K562 (cell line): ENCODE data around the gene ADPRHL1. TPM values are rescaled to one million over a fixed set of nuclear protein-coding genes. Genes with fewer than 3 reads are reported as not detected.

Source experiments
- ATAC-seq: fragments of 200-7000 bp; cut with Tn5 transposase; 3 replicates; pipeline ENCODE4 v1.9.1; 2020; ENCODE audit warnings: moderate library complexity
- BruUV-seq: library from RNA; stranded (reverse); fragments of 400-500 nt; replicated peaks from 2 replicates; lab custom pipeline; 2021; lab: Mats Ljungman, UMichigan
- CTCF ChIA-PET: fragments of 300-600 bp; formaldehyde crosslinking; extraction: SDS; loops from one replicate; lab custom pipeline; 2021; ENCODE audit warnings: low intra/inter-chr PET ratio; lab: Yijun Ruan, JAX
- POLR2A ChIA-PET: fragments of 300-600, 350-650 bp; sonication (Branson Sonifier 250); formaldehyde crosslinking; extraction: SDS; loops from one replicate; lab custom pipeline; 2021; ENCODE audit warnings: antibody characterized with exemption, inconsistent platforms; lab: Yijun Ruan, JAX
- DNase-seq, 4 experiments: peaks; one replicate each; pipeline versions ENCODE4 v3.0.0 to v3.0.0-alpha.2; 2011 to 2018; ENCODE audit warnings: low spot score in 3 of 4, mixed read lengths in 3 of 4; ENCODE audit errors: extremely low read depth in 1 of 4
- FAIRE-seq: peaks from 2 replicates; lab custom pipeline; 2011; peaks lifted over from hg19 to GRCh38; lab: Jason Lieb, UNC
- H2AFZ ChIP-seq: 2 replicates; pipeline ENCODE4 v1.6.0; 2011; ENCODE audit warnings: low read depth, low read length, control low read depth, inconsistent platforms
- H3K27ac ChIP-seq: fragments of 200-600 bp; 3 replicates; pipeline ENCODE4 v1.8.0; 2011; ENCODE audit warnings: low read depth, mild to moderate bottlenecking, control low read depth, inconsistent platforms, low read length, moderate library complexity, mixed read lengths; ENCODE audit errors: extremely low read depth
- H3K27me3 ChIP-seq, 2 experiments: fragments of 300-600 bp in 1 of 2; 2 replicates in 1 of 2; 3 replicates in 1 of 2; pipeline versions ENCODE4 v1.6.0 to v1.8.0; 2011; ENCODE audit warnings: inconsistent platforms in 2 of 2, low read length in 2 of 2, mild to moderate bottlenecking in 1 of 2, mixed read lengths in 1 of 2, moderate library complexity in 1 of 2; ENCODE audit not compliant: control insufficient read depth in 2 of 2, insufficient read depth in 2 of 2
- H3K36me3 ChIP-seq: fragments of 300-600 bp; 3 replicates; pipeline ENCODE4 v1.8.0; 2011; ENCODE audit warnings: mild to moderate bottlenecking, low read length, inconsistent platforms; ENCODE audit not compliant: control insufficient read depth, insufficient read depth
- H3K4me1 ChIP-seq, 2 experiments: fragments of 200-600 bp in 1 of 2; replicated peaks in 1 of 2; 2 replicates in 1 of 2; 3 replicates in 1 of 2; pipeline versions ENCODE4 v1.5.1 to v1.8.0; 2011; ENCODE audit warnings: inconsistent platforms in 2 of 2, low read length in 2 of 2, mild to moderate bottlenecking in 1 of 2, mixed read lengths in 1 of 2, moderate library complexity in 1 of 2; ENCODE audit not compliant: control insufficient read depth in 2 of 2, insufficient read depth in 2 of 2
- H3K4me2 ChIP-seq: 2 replicates; pipeline ENCODE4 v1.6.1; 2011; ENCODE audit warnings: low read length, control low read depth, inconsistent platforms, mixed read lengths; ENCODE audit not compliant: insufficient read depth
- H3K4me3 ChIP-seq: fragments of 200-600 bp; sonication (generic), shearing (Covaris generic); 2 replicates; pipeline ENCODE4 v1.5.1; 2016; ENCODE audit warnings: control low read depth, inconsistent platforms
- H3K79me2 ChIP-seq: fragments of 200-600 bp; 3 replicates; pipeline ENCODE4 v1.8.0; 2011; ENCODE audit warnings: low read length, inconsistent platforms; ENCODE audit not compliant: control insufficient read depth, insufficient read depth
- H3K9ac ChIP-seq, 2 experiments: 2 replicates each; pipeline versions ENCODE4 v1.6.0 to v1.6.1; 2011; ENCODE audit warnings: low read depth in 2 of 2, low read length in 2 of 2, control low read depth in 1 of 2, inconsistent platforms in 1 of 2, mild to moderate bottlenecking in 1 of 2, mixed read lengths in 1 of 2; ENCODE audit not compliant: insufficient read depth in 1 of 2
- H3K9me1 ChIP-seq: one replicate; pipeline ENCODE4 v1.6.0; 2011; ENCODE audit warnings: inconsistent platforms, mild to moderate bottlenecking, low read length, moderate library complexity; ENCODE audit not compliant: control insufficient read depth, insufficient read depth
- H3K9me3 ChIP-seq: replicated peaks from 2 replicates; pipeline ENCODE4 v1.5.1; 2011; ENCODE audit warnings: low read depth, low read length, inconsistent platforms; ENCODE audit not compliant: control insufficient read depth, insufficient read depth
- H4K20me1 ChIP-seq: replicated peaks from 2 replicates; pipeline ENCODE4 v1.6.1; 2011; ENCODE audit warnings: low read length, inconsistent platforms, mixed read lengths; ENCODE audit not compliant: control insufficient read depth, insufficient read depth
- GTF2E2 ChIP-seq: fragments of 200-800 bp; sonication (Bioruptor generic); IDR thresholded peaks from 2 replicates; pipeline ENCODE4 v1.6.1; 2016; ENCODE audit warnings: missing genetic modification characterization, missing compliant biosample characterization
- MCM5 ChIP-seq: fragments of 450-650 bp; IDR thresholded peaks from 2 replicates; pipeline ENCODE4 v1.6.1; 2016; ENCODE audit warnings: low read depth
- RB1 ChIP-seq: fragments of 450-650 bp; IDR thresholded peaks from 2 replicates; pipeline ENCODE4 v1.6.1; 2017; ENCODE audit warnings: low read depth, mild to moderate bottlenecking
- RBM39 ChIP-seq: fragments of 200-400 bp; formaldehyde crosslinking; optimal IDR thresholded peaks from 2 replicates; pipeline ENCODE3; 2018; ENCODE audit warnings: low read depth, low read length
- REST ChIP-seq, 2 experiments: fragments of 450-650 bp; formaldehyde crosslinking in 1 of 2; IDR thresholded peaks; 2 replicates each; pipeline versions ENCODE4 v1.4.0 to v1.6.1; 2014 to 2020; ENCODE audit warnings: mild to moderate bottlenecking in 2 of 2, borderline replicate concordance in 1 of 2, low read depth in 1 of 2
- SMC3 ChIP-seq: conservative IDR thresholded peaks from 2 replicates; pipeline ENCODE4 v1.6.1; 2011; ENCODE audit warnings: low read depth, low read length, improper control_type of control experiment; ENCODE audit not compliant: insufficient read depth
- TEAD2 ChIP-seq: fragments of 450-650 bp; IDR thresholded peaks from 2 replicates; pipeline ENCODE4 v1.6.1; 2016; ENCODE audit warnings: missing genetic modification characterization, control low read depth, missing compliant biosample characterization
- ZFP91 ChIP-seq: sonication (generic); formaldehyde crosslinking; IDR thresholded peaks from 2 replicates; pipeline ENCODE4 v1.8.0; 2022; ENCODE audit warnings: mild to moderate bottlenecking, missing genetic modification reagents
- ZFX ChIP-seq: sonication (generic); formaldehyde crosslinking; IDR thresholded peaks from 2 replicates; pipeline ENCODE4 v1.8.0; 2022; ENCODE audit warnings: mild to moderate bottlenecking, missing genetic modification reagents, moderate library complexity
- ZNF436 ChIP-seq: fragments of 250-450, 450-650 bp; sonication (Bioruptor Pico); formaldehyde crosslinking; IDR thresholded peaks from 2 replicates; pipeline ENCODE4 v1.7.0; 2020; ENCODE audit warnings: mild to moderate bottlenecking
- ZNF77 ChIP-seq: fragments of 250-450 bp; sonication (Bioruptor Pico); IDR thresholded peaks from 2 replicates; pipeline ENCODE4 v1.5.0; 2020
- WGBS: fragments of 100-300 bp; shearing (Covaris generic); methylation state at CpG from one replicate; pipeline ENCODE4 v1.1.6; 2016; ENCODE audit warnings: low coverage, mixed read lengths; ENCODE audit not compliant: insufficient coverage; ENCODE audit errors: missing lambda C conversion rate; 5-methylcytosine and 5-hydroxymethylcytosine counted together
- in situ Hi-C: fragments of 300-500 bp; cut with MboI; formaldehyde crosslinking; loops from 4 replicates; pipeline ENCODE4 v1.15.0; 2018; ENCODE audit warnings: inconsistent platforms, mixed read lengths
- intact Hi-C: fragments of 100-400 bp; cut with micrococcal nuclease; formaldehyde crosslinking; loops from 2 replicates; pipeline ENCODE4 v1.14.2; 2022
- polyA plus RNA-seq, 8 experiments: library from polyadenylated mRNA; depleted of rRNA in 4 of 8; stranded (reverse) in 5 of 8; unstranded in 3 of 8; fragments of >200 nt; fragmentation: Nextera tagmentation in 2 of 8; fragmentation: Illumina TruSeq in 1 of 8; extraction: Ambion mirVana in 2 of 8; extraction: Trizol in 1 of 8; gene quantifications; 2 replicates each; pipeline versions ENCODE4 v1.2.1 to v1.2.3, GENCODE V29; 2011 to 2014; ENCODE audit warnings: inconsistent platforms in 1 of 8, missing spikeins in 1 of 8
- total RNA-seq, 7 experiments: library from RNA; depleted of rRNA in 6 of 7; stranded (reverse); fragments of >200 nt in 6 of 7; fragmentation: Illumina TruSeq in 2 of 7; extraction: Trizol in 2 of 7; gene quantifications; 2 replicates each; pipeline versions ENCODE4 v1.2.1 to v1.2.3, GENCODE V29; 2011 to 2021; ENCODE audit warnings: low replicate concordance in 1 of 7

ADPRHL1 gene
- total and polyA plus RNA-seq, 9 of the 15 experiments (the other 6 are each of a cell fraction or from before 2014, with no cell fraction given) = 0.06 to 0.76 (median 0.37) TPM; not detected in 1

GRCh38 chr13:113471844-113472243 lies 18.6 kb upstream of the ADPRHL1 start:
- DNase-seq (no peak), FAIRE-seq (no peak), ATAC-seq (no peak)
- no peak overlapping the region for H3K27ac ChIP-seq
- H3K4me1 ChIP-seq = no peaks in the 10 kb centered on the region
- no peaks in the 10 kb centered on the region; the same call in 2 of the 3 replicates for H3K79me2 ChIP-seq
- 80% methylated on average over 2 of the region's 11 CpGs for WGBS
- H3K4me2 ChIP-seq = no peak overlapping the region
- H3K9ac ChIP-seq = no peak overlapping the region
- POLR2A ChIA-PET = no interaction called here
- no peaks in the 10 kb centered on the region for H3K9me1 ChIP-seq
- H3K9me3 ChIP-seq = no peaks in the 10 kb centered on the region
- no peaks in the 10 kb centered on the region for H4K20me1 ChIP-seq
- intact Hi-C loops (no loop called here), in situ Hi-C loops (no loop called here)
- no TSS peak for BruUV-seq
- no peaks in the 10 kb centered on the region for H3K27me3 ChIP-seq
- no peak overlapping the region for H2AFZ ChIP-seq
- CTCF ChIA-PET = no interaction called here
- no peak overlapping the region for H3K4me3 ChIP-seq
- peaks cover 49% of the 10 kb centered on the region for H3K36me3 ChIP-seq
- TF ChIP-seq REST (IDR thresholded peaks at IDR 0.05; ENCODE audit: borderline replicate concordance) (no peak), REST (CRISPR knock-in tag; IDR thresholded peaks at IDR 0.05; ENCODE audit: low read depth) (no peak), RB1 (no peak), ZNF436 (CRISPR knock-in tag) (no peak), MCM5 (no peak), ZNF77 (CRISPR knock-in tag) (no peak), SMC3 (no peak), ZFX (CRISPR knock-in tag) (no peak), TEAD2 (tag) (no peak), GTF2E2 (tag) (no peak), RBM39 (no peak), ZFP91 (CRISPR knock-in tag) (no peak)
